Stimulated activated CD4-positive, alpha-beta T cell treated with anti-CD3 and anti-CD28 coated beads, Interleukin-4, amount 100 ng/mL, for 48 hours (primary cell): ENCODE data around the gene LRBA.
"Not testable (repeated sequence)": the region's sequence is repeated elsewhere in the genome, so short reads cannot be mapped to it uniquely, and the experiment has no call there.

ENCODE experiments used
- DNase-seq, 2 donors: peaks; one replicate each; pipeline ENCODE4 v3.0.0-alpha.2; 2020; ENCODE audit warnings: low read depth in 2 of 2

Gene LRBA

DNA sequence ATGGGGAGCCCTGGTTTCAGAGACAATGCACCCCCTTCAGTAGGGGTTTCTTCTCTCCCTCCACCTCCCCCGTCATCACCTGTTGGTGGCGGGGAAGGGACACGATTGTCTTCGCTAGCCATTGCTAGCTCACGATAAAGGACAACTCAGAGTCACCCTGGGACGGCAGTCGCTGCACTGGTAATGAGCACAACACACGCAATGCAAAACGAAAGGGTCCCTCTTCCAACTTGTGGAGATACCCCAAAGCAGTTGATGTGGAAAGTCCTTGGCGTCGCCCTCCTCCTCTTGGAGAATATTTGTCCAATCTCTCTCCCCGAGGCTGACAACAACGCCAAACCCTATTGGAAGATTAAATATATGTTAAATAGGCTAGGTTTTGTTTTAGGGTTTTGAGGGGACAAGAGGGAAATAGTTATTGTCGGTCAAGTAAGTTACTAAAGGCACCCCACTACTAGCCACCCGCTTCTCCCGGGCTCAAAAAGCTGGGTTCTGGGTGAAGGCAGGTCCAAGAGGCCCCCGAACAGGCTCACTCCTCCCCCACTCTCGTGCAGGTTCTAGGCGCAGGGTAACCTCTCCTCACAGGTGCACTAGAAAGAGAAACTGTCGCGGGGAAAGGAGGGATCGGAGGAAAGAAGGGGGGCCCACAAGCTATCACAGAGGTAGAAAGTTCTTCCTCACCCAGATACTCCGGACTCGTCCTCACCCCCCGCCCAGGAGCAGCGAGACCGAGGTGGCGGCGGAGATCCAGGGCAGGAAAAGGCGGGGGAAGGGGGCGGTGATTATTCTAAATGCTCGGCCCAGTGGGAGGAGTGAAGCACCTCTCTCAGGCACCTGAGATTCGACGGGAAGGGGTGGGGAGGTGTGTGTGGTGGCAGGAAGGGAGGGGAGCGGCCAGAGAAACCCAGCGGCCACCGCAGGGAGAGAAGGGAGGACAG is at the start of gene LRBA:
TSS of gene LRBA (minus strand) at position 764 of the 938 bp plus-strand sequence. CDS start at position 122, 642 bp downstream.
- DNase-seq: peak; percentile 72 to 82

DNA sequence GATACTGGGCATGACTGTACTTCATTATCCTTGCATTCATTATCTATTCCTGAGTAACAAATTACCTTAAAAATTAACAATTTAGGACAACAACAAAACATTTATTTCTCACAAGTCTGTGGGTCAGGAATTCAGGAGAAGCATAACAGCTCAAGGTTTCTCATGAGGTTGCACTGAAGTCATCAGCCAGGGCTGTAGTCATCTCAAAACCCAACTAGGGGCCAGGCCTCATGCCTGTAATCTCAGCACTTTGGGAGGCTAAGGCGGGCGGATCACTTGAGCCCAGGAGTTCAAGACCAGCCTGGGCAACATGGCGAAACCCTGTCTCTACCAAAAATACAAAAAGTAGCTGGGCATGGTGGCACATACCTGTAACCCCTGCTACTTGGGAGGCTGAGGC is 48.1 kb upstream of the LRBA start:
- DNase-seq: not testable (repeated sequence)

DNA sequence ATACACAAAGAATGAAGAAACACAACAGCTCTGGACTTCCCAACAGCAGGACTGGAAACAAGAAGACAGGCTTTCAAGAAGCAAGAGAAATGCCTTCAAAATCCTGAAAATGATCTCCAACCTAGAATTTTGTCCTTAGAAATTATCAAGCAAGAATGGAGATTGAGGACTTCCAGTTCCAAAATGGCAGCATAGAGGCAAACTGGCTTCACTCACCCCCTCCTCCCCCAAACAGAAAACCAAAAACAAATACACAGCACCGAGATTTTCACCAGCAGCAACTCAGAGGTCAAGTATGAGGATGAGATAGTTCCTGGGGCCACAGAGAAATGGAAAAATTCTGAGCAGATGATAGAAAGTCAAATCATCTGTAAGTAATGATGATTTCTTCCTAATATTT is 40.5 kb upstream of the LRBA start:
- no peak for DNase-seq

DNA sequence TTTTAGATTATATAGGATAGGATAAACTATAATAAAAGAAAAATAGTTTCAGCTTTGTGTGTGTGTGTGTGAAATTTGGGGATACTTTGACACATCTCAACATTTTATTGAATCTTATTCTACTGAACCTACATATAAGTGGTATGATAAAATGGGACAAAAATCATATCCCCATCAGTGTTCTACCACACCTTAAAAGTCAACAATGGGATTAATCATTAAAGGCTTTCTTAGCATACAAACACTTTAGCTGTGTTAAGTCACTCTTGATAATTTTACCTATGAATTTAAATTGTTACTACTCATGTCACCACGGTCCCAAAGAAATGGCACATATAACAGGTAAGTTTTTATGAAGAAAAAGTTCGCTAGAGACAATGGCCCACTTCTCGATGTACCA is 37.7 kb upstream of the LRBA start:
- no peak for DNase-seq

DNA sequence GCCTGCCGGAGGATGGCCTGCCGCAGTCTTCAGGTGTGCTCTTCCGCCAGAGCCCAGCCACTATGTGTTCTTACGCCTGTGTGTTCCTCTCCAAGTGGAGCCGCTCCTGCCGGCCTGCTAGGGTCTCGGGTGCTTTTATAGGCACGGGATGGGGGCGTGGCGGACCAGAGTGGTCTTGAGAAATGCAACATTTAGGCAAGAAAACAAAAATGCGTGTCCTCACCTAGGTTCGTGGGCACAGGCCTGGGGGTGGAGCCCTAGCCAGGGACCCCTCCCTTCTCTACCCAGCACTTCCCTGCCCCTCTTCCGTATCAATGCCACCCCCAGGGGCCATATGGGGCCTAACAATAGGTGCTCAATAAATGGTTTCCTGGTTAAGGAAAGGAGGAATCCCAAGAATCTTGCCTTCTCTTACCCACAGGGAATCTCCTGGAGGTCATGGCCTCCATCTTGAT is 34.4 kb upstream of the LRBA start:
- DNase-seq: no peak

DNA sequence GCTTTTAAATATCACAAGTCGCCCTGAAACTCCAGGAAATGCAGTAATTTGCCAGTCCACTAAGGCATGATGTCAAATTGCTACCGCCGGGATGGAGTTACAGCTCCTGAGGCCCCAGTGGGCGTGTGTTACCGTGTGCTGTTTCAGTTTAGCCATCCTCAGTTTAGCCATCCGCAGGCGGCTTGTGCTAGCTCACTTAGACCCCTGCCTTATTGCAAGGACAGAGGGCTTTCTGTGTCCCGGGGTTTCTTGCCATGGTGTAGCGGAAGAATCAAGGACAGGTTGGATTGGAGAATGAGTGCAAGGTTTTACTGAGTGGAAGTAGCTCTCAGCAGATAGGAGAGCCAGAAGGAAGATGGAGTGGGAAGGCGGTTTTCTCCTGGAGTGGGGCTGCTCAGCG is 33.8 kb upstream of the LRBA start:
- DNase-seq: no peak

- no peak for DNase-seq
These were observed 31.5 kb upstream of the LRBA start for GRCh38 chr4:151046609-151047008.

DNA sequence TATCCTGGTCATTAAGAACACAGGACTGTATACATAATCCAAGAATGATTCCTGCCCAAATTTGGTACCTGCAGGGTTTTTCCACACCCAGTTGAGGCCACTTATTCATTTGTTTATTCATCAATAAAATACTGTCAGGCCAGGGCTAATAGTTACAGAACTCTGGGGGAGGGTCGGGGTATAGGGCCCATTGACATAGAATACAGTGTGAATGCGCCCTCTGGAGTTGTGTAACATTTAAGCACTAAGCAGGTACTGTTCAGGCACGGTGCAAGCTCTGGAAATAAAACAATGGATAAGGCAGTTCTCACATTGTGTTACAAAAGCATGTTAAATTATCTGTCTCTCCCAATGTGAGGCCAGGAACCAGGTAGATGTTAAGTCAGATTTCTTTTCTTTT is 30.8 kb upstream of the LRBA start:
- no peak for DNase-seq

DNA sequence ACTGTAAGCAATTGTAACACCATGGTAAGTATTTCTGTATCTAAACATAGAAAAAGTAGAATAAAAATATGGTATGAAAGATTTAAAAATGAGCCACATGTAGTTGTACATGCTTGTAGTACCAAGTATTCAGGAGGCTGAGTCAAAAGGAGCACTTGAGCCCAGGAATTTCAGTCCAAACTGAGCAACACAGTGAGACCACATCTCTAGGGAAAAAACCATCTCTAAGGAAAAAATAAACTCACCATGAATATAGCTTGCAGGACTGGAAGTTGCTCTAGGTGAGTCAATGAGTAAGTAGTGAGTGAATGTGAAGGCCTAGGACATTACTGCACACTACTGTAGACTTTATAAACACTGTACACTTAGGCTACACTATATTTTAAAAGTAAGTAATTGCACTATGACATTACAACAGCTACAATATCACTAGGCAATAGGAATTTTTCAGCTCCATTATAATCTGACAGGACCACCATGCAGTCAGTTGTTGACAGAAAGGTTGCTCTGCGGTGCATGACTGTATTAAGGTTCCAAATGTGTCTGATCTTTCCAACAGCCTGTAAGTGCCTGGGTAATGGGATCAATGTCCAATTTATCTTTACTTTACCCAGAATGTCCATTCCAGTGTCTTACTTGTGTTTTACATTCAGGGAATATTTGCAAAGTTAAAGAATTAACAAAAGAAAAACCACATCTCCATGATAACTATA is 28.9 kb upstream of the LRBA start:
- no peak for DNase-seq

GRCh38 chr4:151039733-151040132 is 24.6 kb upstream of the LRBA start:
- no peak for DNase-seq

GRCh38 chr4:151038452-151039157 is 23.5 kb upstream of the LRBA start:
- no peak for DNase-seq

- no peak for DNase-seq
These were observed 20.8 kb upstream of the LRBA start for GRCh38 chr4:151035911-151036310.

GRCh38 chr4:151035328-151035727 is 20.2 kb upstream of the LRBA start:
- no peak for DNase-seq

DNA sequence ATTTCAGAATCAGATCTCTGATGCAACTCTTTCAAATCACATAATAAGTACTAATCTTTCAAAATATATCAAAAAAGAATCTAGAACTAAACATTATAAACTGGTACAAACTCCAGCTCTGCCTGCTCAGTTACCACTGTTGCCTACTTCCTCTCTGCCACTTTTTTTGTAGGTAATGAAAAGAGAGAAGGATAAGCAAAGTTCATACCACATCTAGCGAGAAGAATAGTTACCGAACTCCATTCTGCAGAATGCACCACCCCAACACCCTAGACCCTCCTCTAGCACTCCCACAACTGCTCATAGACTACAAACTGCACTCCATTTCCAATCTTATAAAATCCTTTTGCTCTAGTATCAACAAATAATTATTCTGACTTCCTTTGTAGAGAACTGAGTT is 19.7 kb upstream of the LRBA start:
- DNase-seq: no peak

DNA sequence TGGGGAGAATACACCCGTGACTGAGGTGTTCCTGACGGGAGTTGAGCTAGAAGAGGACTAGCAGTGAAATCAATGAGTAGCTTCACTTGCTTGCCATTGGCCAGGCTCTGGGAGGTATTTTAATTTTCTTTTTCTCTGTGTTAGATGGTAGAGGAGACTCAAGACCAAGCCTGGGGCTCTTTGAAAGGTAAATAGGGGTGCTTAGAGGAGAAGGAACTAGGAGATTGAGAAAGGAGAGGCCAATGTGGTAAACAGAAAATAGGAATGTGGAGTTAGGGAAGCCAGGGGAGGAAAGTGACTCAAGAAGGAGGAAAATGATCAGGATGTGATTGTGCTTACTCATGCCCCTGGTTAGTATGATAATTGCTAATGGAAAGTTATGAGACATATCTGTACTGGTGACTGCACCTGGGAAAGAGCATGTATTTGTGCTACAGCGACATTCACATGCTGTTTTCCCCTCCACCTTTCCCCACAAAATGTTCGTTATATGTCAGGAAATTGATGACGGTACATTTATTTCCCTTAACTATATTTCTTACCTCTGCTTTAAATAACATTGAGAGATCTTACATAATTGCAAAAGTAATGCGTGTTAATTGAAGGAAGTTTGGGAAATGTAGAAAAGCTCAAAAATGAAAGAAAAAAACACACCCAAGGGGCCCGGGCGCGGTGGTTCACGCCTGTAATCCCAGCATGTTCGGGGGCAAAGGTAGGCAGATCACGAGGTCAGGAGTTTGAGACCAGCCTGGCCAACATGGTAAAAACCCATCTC is 16.9 kb upstream of the LRBA start:
- DNase-seq: peak in 1 of 2 donors; percentile 22

DNA sequence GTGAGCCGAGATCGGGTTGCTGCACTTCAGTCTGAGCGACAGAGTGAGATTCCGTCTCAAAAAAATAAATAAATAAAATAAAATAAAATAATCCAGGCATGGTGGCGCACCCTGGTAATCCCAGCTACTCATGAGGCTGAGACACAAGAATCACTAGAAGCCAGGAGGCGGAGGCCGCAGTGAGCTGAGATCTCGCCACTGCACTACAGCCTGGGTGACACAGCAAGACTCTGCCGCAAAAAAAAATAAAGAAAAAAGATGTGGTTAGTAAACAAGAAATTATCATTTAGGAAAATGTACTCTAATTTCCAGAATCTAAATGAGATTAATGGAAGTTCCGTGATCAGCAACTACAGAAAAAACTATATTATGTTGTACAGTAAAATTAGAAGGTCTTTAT is 14.5 kb upstream of the LRBA start:
- peak in 1 of 2 donors; percentile 30 for DNase-seq

DNA sequence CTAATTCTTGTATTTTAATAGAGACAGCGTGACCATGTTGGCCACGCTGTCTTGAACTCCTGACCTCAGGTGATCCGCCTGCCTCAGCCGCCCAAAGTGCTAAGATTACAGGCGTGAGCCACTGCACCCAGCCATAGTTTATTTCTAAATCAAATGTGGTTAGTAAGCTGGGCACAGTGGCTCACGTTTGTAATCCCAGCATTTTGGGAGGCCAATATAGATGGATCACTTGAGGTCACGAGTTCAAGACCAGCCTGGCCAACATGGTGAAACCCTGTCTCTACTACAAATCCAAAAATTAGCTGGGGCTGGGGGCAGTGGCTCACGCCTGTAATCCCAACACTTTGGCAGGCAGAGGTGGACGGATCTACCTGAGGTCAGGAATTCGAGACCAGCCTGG is 13.9 kb upstream of the LRBA start:
- not testable (repeated sequence) for DNase-seq

DNA sequence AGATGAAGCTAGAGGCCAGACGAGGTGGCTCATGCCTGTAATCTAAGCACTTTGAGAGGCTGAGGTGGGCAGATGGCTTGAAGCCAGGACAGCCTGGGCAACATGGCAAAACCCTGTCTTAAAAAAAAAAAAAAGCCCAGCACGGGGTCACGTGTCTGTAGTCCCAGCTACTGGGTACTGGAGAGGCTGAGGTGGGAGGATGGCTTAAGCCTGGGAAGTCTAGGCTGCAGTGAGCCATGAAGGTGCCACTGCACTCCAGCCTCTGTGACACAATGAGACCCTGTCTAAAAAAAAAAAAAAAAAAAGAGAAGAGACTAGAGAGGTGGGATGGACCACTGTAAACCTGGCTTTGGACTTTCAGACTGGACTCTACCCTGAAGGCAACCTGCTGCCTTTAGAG is 10.7 kb upstream of the LRBA start:
- no peak for DNase-seq

GRCh38 chr4:151022586-151022985 is 7.5 kb upstream of the LRBA start:
- no peak for DNase-seq

GRCh38 chr4:151021637-151022334 is 6.7 kb upstream of the LRBA start:
- no peak for DNase-seq
